RWPE2 (cell line): Measurements from ENCODE around the gene ERCC6L.
"Not testable (repeated sequence)": the region's sequence is repeated elsewhere in the genome, so short reads cannot be mapped to it uniquely, and the experiment has no call there.

Experiments used
- ATAC-seq: fragments of 200-7000 bp; cut with Tn5 transposase; 3 replicates; pipeline ENCODE4 v1.9.1; 2021; ENCODE audit warnings: low read depth
- DNase-seq: peaks from one replicate; pipeline ENCODE4 v3.0.0-alpha.2; 2020; ENCODE audit warnings: low spot score
- H3K27ac ChIP-seq: fragments of 450-650 bp; 2 replicates; pipeline ENCODE4 v1.5.1; 2017; ENCODE audit warnings: mild to moderate bottlenecking; ENCODE audit not compliant: poor library complexity, severe bottlenecking
- H3K27me3 ChIP-seq: fragments of 250-450 bp; sonication (Bioruptor Pico); 2 replicates; pipeline ENCODE4 v1.5.1; 2021; ENCODE audit warnings: mild to moderate bottlenecking, moderate library complexity; ENCODE audit not compliant: insufficient read depth, poor library complexity, severe bottlenecking
- H3K36me3 ChIP-seq: fragments of 250-450 bp; sonication (Bioruptor Pico); 2 replicates; pipeline ENCODE4 v1.5.1; 2020; ENCODE audit warnings: low read depth, mild to moderate bottlenecking, moderate library complexity
- H3K4me1 ChIP-seq: fragments of 250-450 bp; sonication (Bioruptor Pico); 2 replicates; pipeline ENCODE4 v1.5.1; 2021; ENCODE audit warnings: mild to moderate bottlenecking, moderate library complexity; ENCODE audit not compliant: insufficient read depth, poor library complexity, severe bottlenecking
- H3K4me3 ChIP-seq: fragments of 250-450 bp; sonication (Bioruptor Pico); 2 replicates; pipeline ENCODE4 v1.5.1; 2021; ENCODE audit warnings: mild to moderate bottlenecking, moderate library complexity; ENCODE audit not compliant: severe bottlenecking
- H3K9me3 ChIP-seq: fragments of 250-450 bp; sonication (Bioruptor Pico); 2 replicates; pipeline ENCODE4 v1.5.1; 2021; ENCODE audit warnings: mild to moderate bottlenecking, moderate library complexity; ENCODE audit not compliant: severe bottlenecking
- TF ChIP-seq, protein P1 (sequence below): fragments of 450-650 bp; IDR thresholded peaks from one replicate; pipeline ENCODE4 v1.5.1; 2017; ENCODE audit warnings: mild to moderate bottlenecking, moderate library complexity; ENCODE audit not compliant: poor library complexity, severe bottlenecking

The ERCC6L gene

GRCh38 chrX:72236841-72237240 is 2.0 kb downstream of the ERCC6L start:
- Histone ChIP-seq H3K27ac (no peak overlapping the region), H3K4me1 (no peaks in the 10 kb centered on the region), H3K36me3 (peaks cover 3% of the 10 kb centered on the region; the same call in 1 of the 2 replicates), H3K9me3 (no peaks in the 10 kb centered on the region), H3K27me3 (no peaks in the 10 kb centered on the region), H3K4me3 (no peak overlapping the region)
- DNase-seq = no peak
- TF ChIP-seq, protein P1, sequence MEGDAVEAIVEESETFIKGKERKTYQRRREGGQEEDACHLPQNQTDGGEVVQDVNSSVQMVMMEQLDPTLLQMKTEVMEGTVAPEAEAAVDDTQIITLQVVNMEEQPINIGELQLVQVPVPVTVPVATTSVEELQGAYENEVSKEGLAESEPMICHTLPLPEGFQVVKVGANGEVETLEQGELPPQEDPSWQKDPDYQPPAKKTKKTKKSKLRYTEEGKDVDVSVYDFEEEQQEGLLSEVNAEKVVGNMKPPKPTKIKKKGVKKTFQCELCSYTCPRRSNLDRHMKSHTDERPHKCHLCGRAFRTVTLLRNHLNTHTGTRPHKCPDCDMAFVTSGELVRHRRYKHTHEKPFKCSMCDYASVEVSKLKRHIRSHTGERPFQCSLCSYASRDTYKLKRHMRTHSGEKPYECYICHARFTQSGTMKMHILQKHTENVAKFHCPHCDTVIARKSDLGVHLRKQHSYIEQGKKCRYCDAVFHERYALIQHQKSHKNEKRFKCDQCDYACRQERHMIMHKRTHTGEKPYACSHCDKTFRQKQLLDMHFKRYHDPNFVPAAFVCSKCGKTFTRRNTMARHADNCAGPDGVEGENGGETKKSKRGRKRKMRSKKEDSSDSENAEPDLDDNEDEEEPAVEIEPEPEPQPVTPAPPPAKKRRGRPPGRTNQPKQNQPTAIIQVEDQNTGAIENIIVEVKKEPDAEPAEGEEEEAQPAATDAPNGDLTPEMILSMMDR = no peak
- no peak for ATAC-seq

DNA sequence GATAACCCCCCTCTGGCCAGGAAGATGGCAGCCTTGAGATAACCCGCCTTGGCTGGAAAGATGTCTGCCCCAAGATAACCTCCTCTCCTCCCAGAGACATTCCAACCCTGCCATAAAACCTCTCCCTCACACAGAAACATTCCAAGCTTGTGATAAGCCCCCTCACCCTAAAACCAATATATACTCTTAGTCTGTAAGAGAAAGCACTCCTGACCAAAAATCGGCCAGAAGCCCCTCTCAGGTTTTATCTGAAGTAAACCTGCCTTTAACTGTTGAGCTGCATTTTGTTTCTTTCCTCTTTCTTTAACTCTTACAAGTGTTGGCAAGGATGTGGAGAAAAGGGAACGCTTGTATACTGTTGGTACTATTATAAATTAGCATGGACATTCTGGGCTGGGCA is 8.5 kb downstream of the ERCC6L start:
- peaks cover 6% of the 10 kb centered on the region; the same call in 1 of the 2 replicates for H3K36me3 ChIP-seq
- ATAC-seq (no peak), DNase-seq (no peak)
- no peaks in the 10 kb centered on the region for H3K27me3 ChIP-seq
- TF ChIP-seq, protein P1 = no peak
- no peak overlapping the region for H3K4me3 ChIP-seq
- no peaks in the 10 kb centered on the region for H3K4me1 ChIP-seq
- H3K27ac ChIP-seq = no peak overlapping the region
- peaks cover 2% of the 10 kb centered on the region for H3K9me3 ChIP-seq

DNA sequence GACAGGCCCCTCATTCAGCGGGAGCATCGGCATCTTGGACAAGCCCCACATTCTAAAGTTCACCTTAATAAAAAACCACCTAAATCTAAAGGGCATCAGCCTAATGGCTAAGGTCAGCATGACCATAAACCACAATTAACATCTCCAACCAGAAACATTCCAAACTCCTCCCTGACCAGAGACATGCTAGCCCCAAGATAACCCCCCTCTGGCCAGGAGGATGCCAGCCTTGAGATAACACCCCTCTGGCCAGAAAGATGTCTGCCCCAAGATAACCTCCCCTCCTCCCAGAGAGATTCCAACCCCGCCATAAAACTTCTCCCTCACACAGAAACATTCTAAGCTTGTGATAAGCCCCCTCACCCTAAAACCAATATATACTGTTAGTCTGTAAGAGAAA is 18.5 kb downstream of the ERCC6L start:
- H3K4me1 ChIP-seq, H3K4me3 ChIP-seq, H3K27ac ChIP-seq, ATAC-seq, DNase-seq, H3K27me3 ChIP-seq, H3K9me3 ChIP-seq, H3K36me3 ChIP-seq: not testable (repeated sequence)

GRCh38 chrX:72216973-72217372 is 21.9 kb downstream of the ERCC6L start:
- ATAC-seq = no peak
- no peaks in the 10 kb centered on the region for H3K9me3 ChIP-seq
- no peaks in the 10 kb centered on the region for H3K4me1 ChIP-seq

GRCh38 chrX:72208126-72208800 is 30.6 kb downstream of the ERCC6L start:
- no peak for DNase-seq
- Histone ChIP-seq H3K4me3 (no peak overlapping the region), H3K4me1 (no peaks in the 10 kb centered on the region), H3K27ac (no peak overlapping the region), H3K9me3 (no peaks in the 10 kb centered on the region), H3K36me3 (0 out of 2 replicates have a peak, but pooled peaks cover 3% of the 10 kb centered on the region), H3K27me3 (no peaks in the 10 kb centered on the region)
- TF ChIP-seq, protein P1 = no peak
- ATAC-seq = no peak

More at GRCh38 chrX:72216973-72217372, 21.9 kb downstream of the ERCC6L start:
- TF ChIP-seq, protein P1 = no peak
- Histone ChIP-seq H3K27ac (no peak overlapping the region), H3K36me3 (no peaks in the 10 kb centered on the region), H3K27me3 (no peaks in the 10 kb centered on the region), H3K4me3 (no peak overlapping the region)
- DNase-seq = no peak
